Measurements from ENCODE around the gene YIPF7.

The YIPF7 gene

DNA sequence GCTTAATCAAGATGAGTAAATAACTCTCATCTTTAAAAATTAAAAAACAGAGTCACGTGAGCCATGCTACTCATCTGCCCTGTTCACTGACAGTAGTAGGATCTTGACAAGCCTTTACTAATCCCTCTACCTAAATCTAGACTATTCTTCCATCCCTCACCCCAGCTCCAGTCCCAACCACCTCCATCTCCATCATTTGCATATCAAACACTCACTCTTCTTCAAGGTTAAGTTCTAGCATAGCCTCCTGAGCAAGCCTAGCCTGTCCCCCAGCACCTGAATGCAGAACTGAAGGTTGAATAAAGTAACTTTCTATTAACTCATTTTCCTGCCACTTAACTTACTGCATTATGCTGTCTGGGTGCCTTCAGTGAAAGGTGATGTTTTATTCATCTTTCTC lies 72.5 kb downstream of the YIPF7 start:
- Histone ChIP-seq H3K9me3 (ENCODE audit: low read depth, low read length) (no peaks in the 10 kb centered on the region), H3K4me3 (no peak overlapping the region), H3K36me3 (ENCODE audit: insufficient read depth, low read length) (no peaks in the 10 kb centered on the region), H3K9ac (ENCODE audit: insufficient read length) (no peak overlapping the region), H3K27ac (no peak overlapping the region)
- DNase-seq (ENCODE audit: low read depth, low spot score) = no peak
- TF ChIP-seq POLR2AphosphoS5 (IDR thresholded peaks at IDR 0.05; ENCODE audit: borderline replicate concordance, low read depth, low read length) (no peak), EZH2 (IDR thresholded peaks at IDR 0.05) (no peak), FOXP2 (optimal IDR thresholded peaks at IDR 0.05; ENCODE audit: control extremely low read depth, extremely low read length, insufficient read depth) (no peak)
